Measurements from ENCODE around the gene FBXL17.

FBXL17 gene

GRCh38 chr5:108373426-108373825 lies 8.5 kb downstream of the FBXL17 start:
- Histone ChIP-seq H3K9me2 (replicated peaks; ENCODE audit: insufficient read depth, low read length) (no peaks in the 10 kb centered on the region), H3F3A (ENCODE audit: insufficient read depth) (no peaks in the 10 kb centered on the region), H3K79me2 (ENCODE audit: insufficient read depth, low read length) (0 out of 2 replicates have a peak, but pooled peaks cover 2% of the 10 kb centered on the region), H3K9me3 (ENCODE audit: insufficient read depth, low read length) (no peaks in the 10 kb centered on the region), H4K20me1 (ENCODE audit: low read depth, low read length) (no peaks in the 10 kb centered on the region), H3K36me3 (ENCODE audit: low read length) (no peaks in the 10 kb centered on the region), H3K27me3 (ENCODE audit: low read length) (no peaks in the 10 kb centered on the region), H3K4me2 (ENCODE audit: low read depth, low read length, poor library complexity, severe bottlenecking) (no peak overlapping the region), H3K9ac (ENCODE audit: low read length) (no peak overlapping the region), H3K4me3 (ENCODE audit: insufficient read depth, low read length, poor library complexity, severe bottlenecking) (no peak overlapping the region), H2AFZ (ENCODE audit: low read depth, low read length, severe bottlenecking) (no peak overlapping the region), H3K27ac (ENCODE audit: low read depth, low read length) (no peak overlapping the region)
- no peak for TF ChIP-seq CTCF (IDR thresholded peaks at IDR 0.05; ENCODE audit: insufficient read depth, low read length, poor library complexity, severe bottlenecking)
- no peak for TF ChIP-seq EZH2phosphoT487 (conservative IDR thresholded peaks at IDR 0.05; ENCODE audit: low read length)

- Histone ChIP-seq H3K36me3 (ENCODE audit: low read length) (no peaks in the 10 kb centered on the region), H3K9me2 (replicated peaks; ENCODE audit: insufficient read depth, low read length) (no peaks in the 10 kb centered on the region), H3K27me3 (ENCODE audit: low read length) (no peaks in the 10 kb centered on the region), H3K79me2 (ENCODE audit: insufficient read depth, low read length) (no peaks in the 10 kb centered on the region), H3K27ac (ENCODE audit: low read depth, low read length) (no peak overlapping the region), H3K4me3 (ENCODE audit: insufficient read depth, low read length, poor library complexity, severe bottlenecking) (no peak overlapping the region), H4K20me1 (ENCODE audit: low read depth, low read length) (no peaks in the 10 kb centered on the region), H3K9me3 (ENCODE audit: insufficient read depth, low read length) (no peaks in the 10 kb centered on the region), H3K4me2 (ENCODE audit: low read depth, low read length, poor library complexity, severe bottlenecking) (no peak overlapping the region), H2AFZ (ENCODE audit: low read depth, low read length, severe bottlenecking) (no peak overlapping the region), H3F3A (ENCODE audit: insufficient read depth) (no peaks in the 10 kb centered on the region), H3K9ac (ENCODE audit: low read length) (no peak overlapping the region)
- TF ChIP-seq EZH2phosphoT487 (conservative IDR thresholded peaks at IDR 0.05; ENCODE audit: low read length): no peak
- no peak for TF ChIP-seq CTCF (IDR thresholded peaks at IDR 0.05; ENCODE audit: insufficient read depth, low read length, poor library complexity, severe bottlenecking)
Measured at GRCh38 chr5:108372369-108372768, 9.5 kb downstream of the FBXL17 start.

GRCh38 chr5:108371263-108371662 lies 10.6 kb downstream of the FBXL17 start:
- no peaks in the 10 kb centered on the region for H4K20me1 ChIP-seq (ENCODE audit: low read depth, low read length)
- no peaks in the 10 kb centered on the region for H3K9me2 ChIP-seq (replicated peaks; ENCODE audit: insufficient read depth, low read length)
- no peaks in the 10 kb centered on the region for H3K9me3 ChIP-seq (ENCODE audit: insufficient read depth, low read length)
- H2AFZ ChIP-seq (ENCODE audit: low read depth, low read length, severe bottlenecking): no peak overlapping the region
- no peaks in the 10 kb centered on the region for H3K36me3 ChIP-seq (ENCODE audit: low read length)
- no peaks in the 10 kb centered on the region for H3K27me3 ChIP-seq (ENCODE audit: low read length)
- H3K4me3 ChIP-seq (ENCODE audit: insufficient read depth, low read length, poor library complexity, severe bottlenecking): no peak overlapping the region
- H3F3A ChIP-seq (ENCODE audit: insufficient read depth): no peaks in the 10 kb centered on the region
- H3K9ac ChIP-seq (ENCODE audit: low read length): no peak overlapping the region
- H3K27ac ChIP-seq (ENCODE audit: low read depth, low read length): no peak overlapping the region
- no peak overlapping the region for H3K4me2 ChIP-seq (ENCODE audit: low read depth, low read length, poor library complexity, severe bottlenecking)
- no peak for TF ChIP-seq EZH2phosphoT487 (conservative IDR thresholded peaks at IDR 0.05; ENCODE audit: low read length)
- TF ChIP-seq CTCF (IDR thresholded peaks at IDR 0.05; ENCODE audit: insufficient read depth, low read length, poor library complexity, severe bottlenecking): no peak
- H3K79me2 ChIP-seq (ENCODE audit: insufficient read depth, low read length): no peaks in the 10 kb centered on the region

Measured in SU-DHL-6 (cell line).